Activated CD4-positive, CD25-positive, alpha-beta regulatory T cell treated with anti-CD3 and anti-CD28 coated beads, Interleukin-2, amount 50 U/mL, for 24 hours (primary cell): ENCODE data around the gene F2RL1.
"Not testable (repeated sequence)": the region's sequence is repeated elsewhere in the genome, so short reads cannot be mapped to it uniquely, and the experiment has no call there.

Experiments used
- ATAC-seq, 2 donors: fragments of 150-1000 bp; cut with Tn5 transposase; one replicate each; pipeline ENCODE4 v1.10.0; 2021; ENCODE audit warnings: mild to moderate bottlenecking in 1 of 2, moderate library complexity in 1 of 2

F2RL1 gene

GRCh38 chr5:76852772-76853171 lies 33.9 kb downstream of the F2RL1 start:
- ATAC-seq: no peak

GRCh38 chr5:76853741-76854140 lies 34.9 kb downstream of the F2RL1 start:
- ATAC-seq: not testable (repeated sequence)

- no peak for ATAC-seq
Measured at GRCh38 chr5:76854644-76855043, 35.8 kb downstream of the F2RL1 start.

- ATAC-seq: not testable (repeated sequence)
Measured at GRCh38 chr5:76855501-76855900, 36.7 kb downstream of the F2RL1 start.

- peak; percentile 86 to 88 for ATAC-seq
Measured at GRCh38 chr5:76855961-76856360, 37.1 kb downstream of the F2RL1 start.

GRCh38 chr5:76856800-76857199 lies 38.0 kb downstream of the F2RL1 start:
- ATAC-seq: not testable (repeated sequence)

GRCh38 chr5:76859591-76860247 lies 40.9 kb downstream of the F2RL1 start:
- ATAC-seq: no peak

- ATAC-seq: no peak
Measured at GRCh38 chr5:76861612-76862011, 42.8 kb downstream of the F2RL1 start.

GRCh38 chr5:76863001-76863400 lies 44.2 kb downstream of the F2RL1 start:
- ATAC-seq: no peak

GRCh38 chr5:76866503-76866902 lies 47.7 kb downstream of the F2RL1 start:
- ATAC-seq: no peak

- no peak for ATAC-seq
Measured at GRCh38 chr5:76867038-76867437, 48.2 kb downstream of the F2RL1 start.

GRCh38 chr5:76867827-76868693 lies 49.2 kb downstream of the F2RL1 start:
- ATAC-seq: peak; percentile 53 to 62

GRCh38 chr5:76870046-76870445 lies 51.2 kb downstream of the F2RL1 start:
- no peak for ATAC-seq

- no peak for ATAC-seq
Measured at GRCh38 chr5:76874088-76874581, 55.3 kb downstream of the F2RL1 start.
